IMR-90 (cell line): ENCODE measurements around the gene HMCN1. TPM values are rescaled to one million over a fixed set of nuclear protein-coding genes. Genes with fewer than 3 reads are reported as not detected.
A peak's percentile ranks its signal among the peaks of the same experiment; 100 is the strongest.

Source experiments
- ATAC-seq: fragments of 200-7000 bp; cut with Tn5 transposase; 2 replicates; pipeline ENCODE4 v1.9.1; 2020; ENCODE audit warnings: low read depth, mild to moderate bottlenecking, moderate library complexity
- BruUV-seq: library from RNA; stranded (reverse); fragments of 400-500 nt; replicated peaks from 2 replicates; lab custom pipeline; 2021; lab: Mats Ljungman, UMichigan
- CTCF ChIA-PET: fragments of 300-600 bp; formaldehyde crosslinking; extraction: SDS; loops from one replicate; lab custom pipeline; 2021; ENCODE audit warnings: antibody characterized with exemption; lab: Yijun Ruan, JAX
- POLR2A ChIA-PET: fragments of 300-600 bp; sonication (Branson Sonifier 250); formaldehyde crosslinking; loops from one replicate; lab custom pipeline; 2022; ENCODE audit warnings: antibody characterized with exemption; ENCODE audit not compliant: unreplicated experiment; lab: Charles Lee
- DNase-seq: peaks from one replicate; pipeline ENCODE4 v3.0.0; 2013
- H2AFZ ChIP-seq: replicated peaks from 2 replicates; pipeline ENCODE3; 2013; ENCODE audit warnings: low read length, mild to moderate bottlenecking; ENCODE audit not compliant: poor library complexity
- H2AK5ac ChIP-seq: 2 replicates; pipeline ENCODE4 v1.6.1; 2013; ENCODE audit warnings: low read depth, low read length, inconsistent platforms
- H2AK9ac ChIP-seq: replicated peaks from 2 replicates; pipeline ENCODE3; 2013; ENCODE audit warnings: mild to moderate bottlenecking, low read depth, low read length, moderate library complexity; ENCODE audit not compliant: poor library complexity
- H2BK120ac ChIP-seq: 2 replicates; pipeline ENCODE4 v1.6.1; 2013; ENCODE audit warnings: low read depth, low read length, inconsistent platforms
- H2BK15ac ChIP-seq: 3 replicates; pipeline ENCODE4 v1.6.1; 2013; ENCODE audit warnings: low read depth, low read length, inconsistent platforms
- H2BK20ac ChIP-seq: 2 replicates; pipeline ENCODE4 v1.6.1; 2013; ENCODE audit warnings: low read depth, mild to moderate bottlenecking, inconsistent platforms, low read length, moderate library complexity
- H2BK5ac ChIP-seq: 2 replicates; pipeline ENCODE4 v1.6.1; 2013; ENCODE audit warnings: mild to moderate bottlenecking, low read depth, low read length, inconsistent platforms; ENCODE audit not compliant: poor library complexity, severe bottlenecking
- H3K14ac ChIP-seq: replicated peaks from 2 replicates; pipeline ENCODE4 v1.6.1; 2013; ENCODE audit warnings: low read depth, low read length, inconsistent platforms
- H3K18ac ChIP-seq: 2 replicates; pipeline ENCODE4 v1.6.1; 2013; ENCODE audit warnings: low read depth, low read length, control low read depth
- H3K23ac ChIP-seq: 2 replicates; pipeline ENCODE4 v1.6.1; 2013; ENCODE audit warnings: low read depth, low read length, inconsistent platforms
- H3K27ac ChIP-seq: 2 replicates; pipeline ENCODE4 v1.5.1; 2013; ENCODE audit warnings: mild to moderate bottlenecking, control low read depth, low read length; ENCODE audit not compliant: insufficient read depth
- H3K27me3 ChIP-seq: 2 replicates; pipeline ENCODE4 v1.6.1; 2013; ENCODE audit warnings: low read length; ENCODE audit not compliant: control insufficient read depth, insufficient read depth
- H3K36me3 ChIP-seq: 2 replicates; pipeline ENCODE4 v1.6.1; 2013; ENCODE audit warnings: low read length, mixed read lengths; ENCODE audit not compliant: control insufficient read depth, insufficient read depth
- H3K4ac ChIP-seq: 2 replicates; pipeline ENCODE4 v1.6.1; 2013; ENCODE audit warnings: low read depth, low read length, inconsistent platforms
- H3K4me1 ChIP-seq: 2 replicates; pipeline ENCODE4 v1.6.1; 2013; ENCODE audit warnings: low read length, mixed read lengths; ENCODE audit not compliant: control insufficient read depth, insufficient read depth
- H3K4me2 ChIP-seq: 2 replicates; pipeline ENCODE4 v1.6.1; 2013; ENCODE audit warnings: low read depth, mild to moderate bottlenecking, control low read depth, low read length, moderate library complexity
- H3K4me3 ChIP-seq: 2 replicates; pipeline ENCODE4 v1.5.1; 2013; ENCODE audit warnings: low read depth, mild to moderate bottlenecking, control low read depth, low read length, moderate library complexity; ENCODE audit not compliant: insufficient read depth
- H3K56ac ChIP-seq: 2 replicates; pipeline ENCODE4 v1.6.1; 2013; ENCODE audit warnings: low read length, inconsistent platforms; ENCODE audit not compliant: insufficient read depth; ENCODE audit errors: extremely low read depth
- H3K79me1 ChIP-seq, 2 experiments: 2 replicates each; pipeline ENCODE4 v1.6.1; 2013; ENCODE audit warnings: low read length in 2 of 2, inconsistent platforms in 1 of 2, low read depth in 1 of 2
- H3K9ac ChIP-seq: 2 replicates; pipeline ENCODE4 v1.6.1; 2013; ENCODE audit warnings: low read depth, low read length, control low read depth
- H3K9me1 ChIP-seq: 2 replicates; pipeline ENCODE4 v1.6.1; 2013; ENCODE audit warnings: low read length, inconsistent platforms; ENCODE audit not compliant: insufficient read depth
- H3K9me3 ChIP-seq: 2 replicates; pipeline ENCODE4 v1.6.1; 2013; ENCODE audit warnings: low read length; ENCODE audit not compliant: control insufficient read depth, insufficient read depth
- H4K20me1 ChIP-seq: 2 replicates; pipeline ENCODE4 v1.6.1; 2013; ENCODE audit warnings: low read length, inconsistent platforms; ENCODE audit not compliant: insufficient read depth
- H4K5ac ChIP-seq: 2 replicates; pipeline ENCODE4 v1.6.1; 2013; ENCODE audit warnings: mild to moderate bottlenecking, low read depth, low read length, control low read depth
- H4K8ac ChIP-seq, 2 experiments: 2 replicates each; pipeline ENCODE4 v1.6.1; 2013; ENCODE audit warnings: low read depth in 2 of 2, low read length in 2 of 2, control low read depth in 1 of 2, inconsistent platforms in 1 of 2
- H4K91ac ChIP-seq: 2 replicates; pipeline ENCODE4 v1.6.1; 2013; ENCODE audit warnings: low read depth, low read length, inconsistent platforms; ENCODE audit not compliant: insufficient read depth
- BHLHE40 ChIP-seq: fragments of 150-350 bp; IDR thresholded peaks from 2 replicates; pipeline ENCODE4 v1.6.1; 2016; ENCODE audit warnings: mild to moderate bottlenecking, low read depth, low read length
- FOS ChIP-seq: fragments of 150-350 bp; IDR thresholded peaks from 2 replicates; pipeline ENCODE4 v1.6.1; 2016; ENCODE audit warnings: low read depth, low read length
- MAZ ChIP-seq: IDR thresholded peaks from 2 replicates; pipeline ENCODE4 v1.6.1; 2012; ENCODE audit warnings: low read depth, mild to moderate bottlenecking, low read length, improper control_type of control experiment, moderate library complexity, borderline replicate concordance
- MXI1 ChIP-seq: IDR thresholded peaks from 2 replicates; pipeline ENCODE4 v1.6.1; 2012; ENCODE audit warnings: low read depth, mild to moderate bottlenecking, low read length, moderate library complexity, borderline replicate concordance
- NFE2L2 ChIP-seq: fragments of 150-350 bp; IDR thresholded peaks from 2 replicates; pipeline ENCODE4 v1.6.1; 2016; ENCODE audit warnings: low read depth, mild to moderate bottlenecking, low read length
- POLR2A ChIP-seq: IDR thresholded peaks from 2 replicates; pipeline ENCODE4 v1.6.1; 2012; ENCODE audit warnings: mild to moderate bottlenecking, low read depth, low read length
- RAD21 ChIP-seq: IDR thresholded peaks from 2 replicates; pipeline ENCODE4 v1.6.1; 2012; ENCODE audit warnings: low read length, improper control_type of control experiment
- RCOR1 ChIP-seq: IDR thresholded peaks from 2 replicates; pipeline ENCODE4 v1.6.1; 2012; ENCODE audit warnings: mild to moderate bottlenecking, low read length, improper control_type of control experiment; ENCODE audit not compliant: insufficient replicate concordance
- WGBS, 2 experiments: methylation state at CpG; one replicate each; pipeline versions ENCODE4 v1.1.5 to v1.1.7; 2013; ENCODE audit warnings: missing lambda C conversion rate in 2 of 2; ENCODE audit not compliant: insufficient read length in 1 of 2; ENCODE audit errors: extremely low coverage in 2 of 2; 5-methylcytosine and 5-hydroxymethylcytosine counted together
- dilution Hi-C: fragments of 300-500 bp; cut with HindIII; formaldehyde crosslinking; loops from one replicate; pipeline ENCODE4 v1.14.3; 2018; ENCODE audit warnings: low sequenced_read_pairs; ENCODE audit not compliant: unreplicated experiment
- in situ Hi-C: fragments of 300-500 bp; cut with MboI; formaldehyde crosslinking; loops from 3 replicates; pipeline ENCODE4 v1.14.3; 2019; ENCODE audit warnings: low sequenced_read_pairs, inconsistent platforms, mixed read lengths
- intact Hi-C: fragments of 100-400 bp; cut with micrococcal nuclease; formaldehyde crosslinking; loops from 2 replicates; pipeline ENCODE4 v1.10.0; 2022
- polyA plus RNA-seq, 3 experiments: library from polyadenylated mRNA; depleted of rRNA; stranded (reverse); fragments of >200 nt; gene quantifications; 2 replicates each; pipeline ENCODE4 v1.2.3, GENCODE V29; 2012; ENCODE audit warnings: low replicate concordance in 1 of 3
- total RNA-seq: library from RNA; depleted of rRNA; stranded (reverse); fragments of >200 nt; gene quantifications from 2 replicates; pipeline ENCODE4 v1.2.3, GENCODE V29; 2012
- TF ChIP-seq, protein P1 (sequence below): conservative IDR thresholded peaks from 2 replicates; pipeline ENCODE4 v1.5.1; 2012; ENCODE audit warnings: mild to moderate bottlenecking, low read depth, low read length, improper control_type of control experiment
- TF ChIP-seq, protein P2 (sequence below): fragments of 150-350 bp; IDR thresholded peaks from 2 replicates; pipeline ENCODE4 v1.6.1; 2016; ENCODE audit warnings: low read depth, mild to moderate bottlenecking, low read length, moderate library complexity, borderline replicate concordance

HMCN1 gene
- total and polyA plus RNA-seq, 2 of the 4 experiments (the other 2 are of a cell fraction) = 6.1 to 11.7 TPM

DNA sequence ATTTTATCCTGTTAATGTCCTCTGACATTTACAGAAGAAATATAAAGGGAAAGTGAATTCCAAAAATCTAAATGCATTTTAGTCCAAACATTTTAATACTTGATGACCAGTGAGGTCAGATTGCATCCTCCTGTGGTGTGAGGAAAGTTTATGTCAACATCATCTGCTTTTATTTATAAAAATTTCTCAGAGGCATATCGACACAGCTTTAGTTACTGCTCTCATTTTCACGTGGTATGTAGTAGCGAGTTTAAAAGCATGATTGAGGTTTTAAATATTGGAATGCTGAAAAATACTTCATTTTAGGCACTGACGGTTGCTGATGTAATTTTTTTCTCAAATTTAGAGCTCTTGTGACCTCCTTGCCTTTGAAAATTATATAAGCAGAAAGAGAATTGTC is 234.8 kb downstream of the HMCN1 start:
- Histone ChIP-seq H3K9ac (no peak overlapping the region), H3K56ac (no peak overlapping the region), H3K4me1 (peaks cover 13% of the 10 kb centered on the region), H4K8ac (0 out of 4 replicates have a peak overlapping the region, but pooled peaks of 1 of the 2 experiments have one; percentile 7), H3K14ac (no peak overlapping the region), H3K9me3 (no peaks in the 10 kb centered on the region), H2BK20ac (peak overlapping the region; percentile 68; the same call in 1 of the 2 replicates), H4K5ac (no peak overlapping the region), H3K27ac (no peak overlapping the region), H2BK120ac (peak overlapping the region; percentile 37; the same call in 1 of the 2 replicates), H2BK5ac (peak overlapping the region; percentile 53), H3K27me3 (no peaks in the 10 kb centered on the region), H3K79me1 (no peaks in the 10 kb centered on the region), H2AK9ac (no peak overlapping the region), H4K20me1 (no peaks in the 10 kb centered on the region), H3K18ac (no peak overlapping the region; the same call in 1 of the 2 replicates), H2AK5ac (no peak overlapping the region), H3K36me3 (no peaks in the 10 kb centered on the region), H3K4me2 (peak overlapping the region; percentile 20; the same call in 1 of the 2 replicates), H4K91ac (peak overlapping the region; percentile 56; the same call in 1 of the 2 replicates), H3K23ac (no peak overlapping the region), H2BK15ac (no peak overlapping the region), H3K9me1 (peaks cover 3% of the 10 kb centered on the region; the same call in 1 of the 2 replicates), H3K4me3 (no peak overlapping the region), H3K4ac (no peak overlapping the region; the same call in 1 of the 2 replicates), H2AFZ (no peak overlapping the region)
- dilution Hi-C loops (no loop called here), intact Hi-C loops (loop anchor here (10.0 kb wide), 1 partner anchor 154 kb away; no protein-coding TSS in a partner anchor), in situ Hi-C loops (no loop called here)
- ATAC-seq = peak; percentile 38
- no CpG with 5 or more reads among the region's 4 CpGs for WGBS, 2 experiments
- BruUV-seq = no TSS peak
- CTCF ChIA-PET = no interaction called here
- no peak for TF ChIP-seq FOS
- no peak for TF ChIP-seq NFE2L2
- TF ChIP-seq MXI1 = no peak
- no peak for TF ChIP-seq POLR2A
- no peak for TF ChIP-seq MAZ
- TF ChIP-seq, protein P1, sequence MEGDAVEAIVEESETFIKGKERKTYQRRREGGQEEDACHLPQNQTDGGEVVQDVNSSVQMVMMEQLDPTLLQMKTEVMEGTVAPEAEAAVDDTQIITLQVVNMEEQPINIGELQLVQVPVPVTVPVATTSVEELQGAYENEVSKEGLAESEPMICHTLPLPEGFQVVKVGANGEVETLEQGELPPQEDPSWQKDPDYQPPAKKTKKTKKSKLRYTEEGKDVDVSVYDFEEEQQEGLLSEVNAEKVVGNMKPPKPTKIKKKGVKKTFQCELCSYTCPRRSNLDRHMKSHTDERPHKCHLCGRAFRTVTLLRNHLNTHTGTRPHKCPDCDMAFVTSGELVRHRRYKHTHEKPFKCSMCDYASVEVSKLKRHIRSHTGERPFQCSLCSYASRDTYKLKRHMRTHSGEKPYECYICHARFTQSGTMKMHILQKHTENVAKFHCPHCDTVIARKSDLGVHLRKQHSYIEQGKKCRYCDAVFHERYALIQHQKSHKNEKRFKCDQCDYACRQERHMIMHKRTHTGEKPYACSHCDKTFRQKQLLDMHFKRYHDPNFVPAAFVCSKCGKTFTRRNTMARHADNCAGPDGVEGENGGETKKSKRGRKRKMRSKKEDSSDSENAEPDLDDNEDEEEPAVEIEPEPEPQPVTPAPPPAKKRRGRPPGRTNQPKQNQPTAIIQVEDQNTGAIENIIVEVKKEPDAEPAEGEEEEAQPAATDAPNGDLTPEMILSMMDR = no peak
- TF ChIP-seq BHLHE40 = no peak
- no peak for TF ChIP-seq RCOR1
- no peak for TF ChIP-seq RAD21
- TF ChIP-seq, protein P2, sequence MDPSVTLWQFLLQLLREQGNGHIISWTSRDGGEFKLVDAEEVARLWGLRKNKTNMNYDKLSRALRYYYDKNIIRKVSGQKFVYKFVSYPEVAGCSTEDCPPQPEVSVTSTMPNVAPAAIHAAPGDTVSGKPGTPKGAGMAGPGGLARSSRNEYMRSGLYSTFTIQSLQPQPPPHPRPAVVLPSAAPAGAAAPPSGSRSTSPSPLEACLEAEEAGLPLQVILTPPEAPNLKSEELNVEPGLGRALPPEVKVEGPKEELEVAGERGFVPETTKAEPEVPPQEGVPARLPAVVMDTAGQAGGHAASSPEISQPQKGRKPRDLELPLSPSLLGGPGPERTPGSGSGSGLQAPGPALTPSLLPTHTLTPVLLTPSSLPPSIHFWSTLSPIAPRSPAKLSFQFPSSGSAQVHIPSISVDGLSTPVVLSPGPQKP = no peak
- DNase-seq = peak; percentile 59
- POLR2A ChIA-PET = interaction anchor here (0.5 kb wide), 1 partner anchor 18 kb away, joined by 5 read pairs; no protein-coding TSS in a partner anchor
